ENCODE measurements around the gene KRTAP5-8. TPM values are rescaled to one million over a fixed set of nuclear protein-coding genes. Genes with fewer than 3 reads are reported as not detected.

Gene KRTAP5-8
- total RNA-seq, 1 experiment from 2014 or later: not detected

DNA sequence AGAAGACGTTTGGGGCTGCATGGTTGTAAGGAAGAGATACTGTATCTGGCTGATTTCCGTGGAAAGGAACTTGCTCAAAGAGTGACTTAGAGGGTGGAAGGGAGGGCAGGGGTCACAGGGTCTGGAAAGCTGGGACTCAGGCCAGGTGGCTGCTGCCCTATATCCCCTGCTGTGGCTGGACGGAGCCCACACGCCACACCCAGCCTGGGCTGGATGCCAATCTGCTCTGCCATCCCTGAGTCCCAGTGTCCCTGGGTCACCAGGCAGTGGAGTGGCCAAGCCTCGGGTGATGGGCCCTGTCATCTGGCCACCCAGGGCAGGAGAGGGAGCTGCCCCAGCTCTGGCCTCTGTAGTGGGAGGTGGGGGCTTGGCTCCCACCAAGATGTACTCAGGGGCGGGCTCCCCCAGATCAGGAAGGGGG is 37.2 kb upstream of the KRTAP5-8 start:
- peak; percentile 9 for DNase-seq (ENCODE audit: unreplicated experiment)
- POLR2A ChIA-PET: interaction anchor here (0.8 kb wide), 1 partner anchor 9 kb away, joined by 3 read pairs; no protein-coding TSS in a partner anchor
- Mint-ChIP-seq H3K36me3 (ENCODE audit: insufficient read depth, unreplicated experiment) (peaks cover 50% of the 10 kb centered on the region), H3K4me1 (ENCODE audit: insufficient read depth, unreplicated experiment) (no peaks in the 10 kb centered on the region), H3K27me3 (ENCODE audit: insufficient read depth, unreplicated experiment) (no peaks in the 10 kb centered on the region), H3K9me3 (ENCODE audit: unreplicated experiment) (no peaks in the 10 kb centered on the region), H3K4me3 (ENCODE audit: unreplicated experiment) (no peak overlapping the region), H3K27ac (ENCODE audit: low read depth, unreplicated experiment) (no peak overlapping the region)
- BruUV-seq (replicated peaks): no TSS peak
- intact Hi-C loops (cut with micrococcal nuclease): no loop called here
- TF ChIP-seq, protein P1, sequence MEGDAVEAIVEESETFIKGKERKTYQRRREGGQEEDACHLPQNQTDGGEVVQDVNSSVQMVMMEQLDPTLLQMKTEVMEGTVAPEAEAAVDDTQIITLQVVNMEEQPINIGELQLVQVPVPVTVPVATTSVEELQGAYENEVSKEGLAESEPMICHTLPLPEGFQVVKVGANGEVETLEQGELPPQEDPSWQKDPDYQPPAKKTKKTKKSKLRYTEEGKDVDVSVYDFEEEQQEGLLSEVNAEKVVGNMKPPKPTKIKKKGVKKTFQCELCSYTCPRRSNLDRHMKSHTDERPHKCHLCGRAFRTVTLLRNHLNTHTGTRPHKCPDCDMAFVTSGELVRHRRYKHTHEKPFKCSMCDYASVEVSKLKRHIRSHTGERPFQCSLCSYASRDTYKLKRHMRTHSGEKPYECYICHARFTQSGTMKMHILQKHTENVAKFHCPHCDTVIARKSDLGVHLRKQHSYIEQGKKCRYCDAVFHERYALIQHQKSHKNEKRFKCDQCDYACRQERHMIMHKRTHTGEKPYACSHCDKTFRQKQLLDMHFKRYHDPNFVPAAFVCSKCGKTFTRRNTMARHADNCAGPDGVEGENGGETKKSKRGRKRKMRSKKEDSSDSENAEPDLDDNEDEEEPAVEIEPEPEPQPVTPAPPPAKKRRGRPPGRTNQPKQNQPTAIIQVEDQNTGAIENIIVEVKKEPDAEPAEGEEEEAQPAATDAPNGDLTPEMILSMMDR (IDR thresholded peaks at IDR 0.05; ENCODE audit: unreplicated experiment): no peak
- CTCF ChIA-PET: interaction anchor here (0.6 to 0.8 kb wide), 2 partner anchors 9 to 1175 kb away, joined by 3 to 4 read pairs; no protein-coding TSS in a partner anchor

DNA sequence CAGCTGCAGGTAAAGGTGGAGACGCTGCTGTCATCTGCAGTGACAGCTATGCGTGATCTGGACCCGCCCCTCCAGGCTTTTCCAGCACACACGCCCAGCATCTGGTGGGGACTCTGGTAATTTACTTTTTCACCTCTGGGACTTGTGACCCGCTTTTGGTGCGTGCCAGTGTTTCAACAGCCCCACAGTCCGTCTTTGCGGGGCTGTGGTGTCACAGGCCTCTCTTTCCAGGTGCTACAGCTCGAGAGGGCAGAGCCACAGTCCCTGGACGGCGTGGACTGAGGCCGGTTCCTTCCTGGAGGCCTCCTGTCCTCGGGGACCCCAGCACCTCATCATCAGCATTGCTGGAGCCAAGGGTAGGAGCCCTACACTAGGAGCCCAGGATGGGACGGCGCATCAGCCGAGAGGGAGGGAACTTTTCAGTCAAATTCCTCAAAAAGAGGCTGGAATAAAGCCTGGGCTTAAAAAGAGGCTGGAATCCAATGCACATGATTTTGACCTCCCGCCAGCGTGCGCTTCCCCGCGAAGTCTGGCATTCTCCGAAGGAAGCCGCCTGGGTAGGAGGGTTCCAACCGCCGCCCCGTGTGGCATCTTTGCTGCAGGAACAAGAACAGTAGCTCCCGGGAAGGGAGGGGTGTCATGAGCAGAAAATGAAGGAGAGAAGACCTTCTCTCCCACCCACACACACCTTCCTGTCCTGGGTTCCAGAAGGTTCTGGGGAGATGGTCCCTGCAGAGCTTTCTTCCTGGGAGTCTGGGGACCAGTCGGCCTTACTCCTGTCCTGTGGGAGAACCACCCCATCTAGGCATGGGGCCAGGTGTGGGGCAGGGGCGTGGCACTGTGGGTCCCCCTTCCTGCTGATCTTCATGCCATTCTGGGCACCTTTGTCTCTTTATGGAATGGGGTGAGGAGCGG is 36.5 kb upstream of the KRTAP5-8 start:
- ChIA-PET CTCF (interaction anchor here (0.8 kb wide), 1 partner anchor 9 kb away, joined by 4 read pairs; no protein-coding TSS in a partner anchor), POLR2A (interaction anchor here (0.8 kb wide), 1 partner anchor 8 kb away, joined by 3 read pairs; no protein-coding TSS in a partner anchor)
- Mint-ChIP-seq H3K27ac (ENCODE audit: low read depth, unreplicated experiment) (no peak overlapping the region), H3K4me1 (ENCODE audit: insufficient read depth, unreplicated experiment) (no peaks in the 10 kb centered on the region), H3K27me3 (ENCODE audit: insufficient read depth, unreplicated experiment) (no peaks in the 10 kb centered on the region), H3K4me3 (ENCODE audit: unreplicated experiment) (no peak overlapping the region), H3K9me3 (ENCODE audit: unreplicated experiment) (no peaks in the 10 kb centered on the region), H3K36me3 (ENCODE audit: insufficient read depth, unreplicated experiment) (peaks cover 43% of the 10 kb centered on the region)
- DNase-seq (ENCODE audit: unreplicated experiment): no peak
- TF ChIP-seq, protein P1 (IDR thresholded peaks at IDR 0.05; ENCODE audit: unreplicated experiment): no peak
- intact Hi-C loops (cut with micrococcal nuclease): no loop called here
- BruUV-seq (replicated peaks): no TSS peak

DNA sequence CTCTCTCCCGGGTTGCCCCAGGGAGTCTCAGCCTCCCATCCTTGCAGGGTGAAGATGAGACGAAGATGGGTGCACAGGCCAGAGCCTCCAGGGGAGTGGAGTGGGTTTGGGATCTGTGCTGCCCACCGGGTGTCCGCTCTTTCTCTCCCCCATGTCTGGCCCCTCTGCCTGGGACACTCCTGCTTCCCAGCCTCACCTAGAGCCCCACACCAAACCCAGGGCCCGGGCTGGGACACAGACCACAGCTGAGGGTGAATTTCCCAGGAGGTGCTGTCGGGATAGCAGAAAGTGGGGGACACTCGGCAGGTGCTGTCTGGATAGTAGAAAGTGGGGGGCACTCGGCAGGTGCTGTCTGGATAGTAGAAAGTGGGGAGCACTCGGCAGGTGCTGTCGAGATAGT is 35.8 kb upstream of the KRTAP5-8 start:
- CTCF ChIA-PET: no interaction called here
- BruUV-seq (replicated peaks): no TSS peak

DNA sequence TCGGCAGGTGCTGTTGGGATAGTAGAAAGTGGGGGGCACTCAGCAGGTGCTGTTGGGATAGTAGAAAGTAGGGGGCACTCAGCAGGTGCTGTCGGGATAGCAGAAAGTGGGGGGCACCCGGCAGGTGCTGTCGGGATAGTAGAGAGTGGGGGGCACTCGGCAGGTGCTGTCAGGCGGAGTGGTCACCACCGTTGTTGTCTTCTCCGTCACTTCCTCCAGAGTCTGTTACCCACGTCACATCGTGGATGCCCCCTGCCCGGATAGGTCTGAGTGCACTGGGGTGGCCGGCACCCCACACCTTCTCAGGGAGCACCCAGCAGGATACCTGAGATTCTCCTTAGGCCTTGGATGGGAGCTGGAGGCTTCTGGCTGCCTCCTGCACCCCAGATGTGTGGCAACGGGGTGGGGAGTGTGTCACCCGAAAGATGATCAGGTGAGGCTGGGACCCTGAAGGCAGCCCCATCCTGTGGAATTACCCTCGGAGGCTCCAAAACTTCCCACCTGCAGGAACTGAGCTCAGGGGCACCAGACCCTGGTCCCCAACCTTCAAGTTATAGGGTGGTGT is 34.9 kb upstream of the KRTAP5-8 start:
- ChIA-PET CTCF (no interaction called here), POLR2A (no interaction called here)
- no peaks in the 10 kb centered on the region for H3K4me1 Mint-ChIP-seq (ENCODE audit: insufficient read depth, unreplicated experiment)
- H3K27me3 Mint-ChIP-seq (ENCODE audit: insufficient read depth, unreplicated experiment): no peaks in the 10 kb centered on the region
- DNase-seq (ENCODE audit: unreplicated experiment): no peak
- TF ChIP-seq, protein P1 (IDR thresholded peaks at IDR 0.05; ENCODE audit: unreplicated experiment): no peak
- peak overlapping the region; percentile 12 for H3K27ac Mint-ChIP-seq (ENCODE audit: low read depth, unreplicated experiment)
- intact Hi-C loops (cut with micrococcal nuclease): no loop called here
- no peak overlapping the region for H3K4me3 Mint-ChIP-seq (ENCODE audit: unreplicated experiment)
- no TSS peak for BruUV-seq (replicated peaks)
- H3K36me3 Mint-ChIP-seq (ENCODE audit: insufficient read depth, unreplicated experiment): peaks cover 27% of the 10 kb centered on the region
- no peaks in the 10 kb centered on the region for H3K9me3 Mint-ChIP-seq (ENCODE audit: unreplicated experiment)

More for the DNA sequence above, 35.8 kb upstream of the KRTAP5-8 start:
- peaks cover 36% of the 10 kb centered on the region for H3K36me3 Mint-ChIP-seq (ENCODE audit: insufficient read depth, unreplicated experiment)
- DNase-seq (ENCODE audit: unreplicated experiment): no peak
- H3K4me3 Mint-ChIP-seq (ENCODE audit: unreplicated experiment): no peak overlapping the region
- peak overlapping the region; percentile 12 for H3K27ac Mint-ChIP-seq (ENCODE audit: low read depth, unreplicated experiment)
- POLR2A ChIA-PET: no interaction called here
- H3K4me1 Mint-ChIP-seq (ENCODE audit: insufficient read depth, unreplicated experiment): no peaks in the 10 kb centered on the region
- intact Hi-C loops (cut with micrococcal nuclease): no loop called here
- no peaks in the 10 kb centered on the region for H3K9me3 Mint-ChIP-seq (ENCODE audit: unreplicated experiment)
- TF ChIP-seq, protein P1 (IDR thresholded peaks at IDR 0.05; ENCODE audit: unreplicated experiment): no peak
- no peaks in the 10 kb centered on the region for H3K27me3 Mint-ChIP-seq (ENCODE audit: insufficient read depth, unreplicated experiment)

Data from MCF 10A (cell line).